Activated CD8-positive, alpha-beta T cell treated with anti-CD3 and anti-CD28 coated beads for 36 hours (primary cell): Measurements from ENCODE around the gene NUDT15. TPM values are rescaled to one million over a fixed set of nuclear protein-coding genes. Genes with fewer than 3 reads are reported as not detected.
"Not testable (repeated sequence)": the region's sequence is repeated elsewhere in the genome, so short reads cannot be mapped to it uniquely, and the experiment has no call there.

ENCODE experiments used
- ATAC-seq: fragments of 200-7000 bp; cut with Tn5 transposase; one replicate; pipeline ENCODE4 v1.10.0; 2021; ENCODE audit warnings: mild to moderate bottlenecking, moderate library complexity
- CTCF ChIA-PET: fragments of 350-600 bp; sonication (Branson Sonifier 250); formaldehyde crosslinking; loops from one replicate; lab custom pipeline; 2021; ENCODE audit warnings: antibody characterized with exemption; lab: Charles Lee
- POLR2A ChIA-PET: fragments of 350-600 bp; sonication (Branson Sonifier 250); formaldehyde crosslinking; loops from one replicate; lab custom pipeline; 2021; ENCODE audit warnings: antibody characterized with exemption; lab: Charles Lee
- DNase-seq: peaks from one replicate; pipeline ENCODE4 v3.0.0-alpha.2; 2020
- H3K27ac Mint-ChIP-seq: one replicate; pipeline ENCODE4 v1.8.0; 2021; ENCODE audit warnings: mild to moderate bottlenecking, mixed read lengths
- H3K27me3 Mint-ChIP-seq: one replicate; pipeline ENCODE4 v1.8.0; 2021; ENCODE audit warnings: mixed read lengths
- H3K36me3 Mint-ChIP-seq: one replicate; pipeline ENCODE4 v1.8.0; 2021; ENCODE audit warnings: low read depth, mixed read lengths
- H3K4me1 Mint-ChIP-seq: one replicate; pipeline ENCODE4 v1.8.0; 2021; ENCODE audit warnings: low read depth, mixed read lengths
- H3K4me3 Mint-ChIP-seq: one replicate; pipeline ENCODE4 v1.8.0; 2021; ENCODE audit warnings: mild to moderate bottlenecking, moderate library complexity, mixed read lengths
- H3K9me3 Mint-ChIP-seq: one replicate; pipeline ENCODE4 v1.8.0; 2021; ENCODE audit warnings: mixed read lengths
- CTCF ChIP-seq: fragments of 200-600 bp; IDR thresholded peaks from one replicate; pipeline ENCODE4 v1.8.0; 2022; ENCODE audit warnings: antibody characterized with exemption, mild to moderate bottlenecking
- intact Hi-C: fragments of 100-400 bp; cut with micrococcal nuclease; formaldehyde crosslinking; loops from one replicate; pipeline ENCODE4 v1.10.0; 2022
- total RNA-seq, 2 experiments: library from RNA; stranded (reverse); gene quantifications; one replicate each; pipeline ENCODE4 v1.2.3, GENCODE V29; 2021

NUDT15 gene
- total RNA-seq, 2 experiments from 2014 or later, result 22.8 to 23.5 TPM

- no peak for TF ChIP-seq CTCF
- no peak overlapping the region for H3K27ac Mint-ChIP-seq
- no peak for ATAC-seq
- POLR2A ChIA-PET, result no interaction called here
- DNase-seq, result no peak
- H3K9me3 Mint-ChIP-seq, result no peaks in the 10 kb centered on the region
- H3K4me1 Mint-ChIP-seq, result no peaks in the 10 kb centered on the region
- no peaks in the 10 kb centered on the region for H3K27me3 Mint-ChIP-seq
- CTCF ChIA-PET, result interaction anchor here (1.0 to 1.7 kb wide), 2 partner anchors 16 to 25 kb away, joined by 3 to 6 read pairs; partner anchors contain the start of gene NUDT15
- H3K36me3 Mint-ChIP-seq, result peaks cover 26% of the 10 kb centered on the region
- no peak overlapping the region for H3K4me3 Mint-ChIP-seq
- intact Hi-C loops, result no loop called here
These were observed 17.1 kb downstream of the NUDT15 start for GRCh38 chr13:48054601-48055000.

- TF ChIP-seq CTCF, result no peak
- H3K4me1 Mint-ChIP-seq, result no peaks in the 10 kb centered on the region
- DNase-seq (no peak), ATAC-seq (no peak)
- H3K36me3 Mint-ChIP-seq, result peaks cover 24% of the 10 kb centered on the region
- no peaks in the 10 kb centered on the region for H3K9me3 Mint-ChIP-seq
- no peaks in the 10 kb centered on the region for H3K27me3 Mint-ChIP-seq
- CTCF ChIA-PET, result interaction anchor here (1.7 kb wide), 1 partner anchor 17 kb away, joined by 6 read pairs; the partner anchor contains the start of gene NUDT15
- POLR2A ChIA-PET, result no interaction called here
- intact Hi-C loops, result no loop called here
- H3K27ac Mint-ChIP-seq, result peak overlapping the region; percentile 18
- no peak overlapping the region for H3K4me3 Mint-ChIP-seq
These were observed 18.2 kb downstream of the NUDT15 start for GRCh38 chr13:48055712-48056111.

- Mint-ChIP-seq H3K27ac (peak overlapping the region; percentile 59), H3K36me3 (peaks cover 12% of the 10 kb centered on the region)
- H3K4me1 Mint-ChIP-seq, DNase-seq, H3K9me3 Mint-ChIP-seq, H3K4me3 Mint-ChIP-seq, POLR2A ChIA-PET, CTCF ChIA-PET, intact Hi-C loops, H3K27me3 Mint-ChIP-seq, ATAC-seq: not testable (repeated sequence)
These were observed 21.0 kb downstream of the NUDT15 start for GRCh38 chr13:48058536-48058935.

- H3K27me3 Mint-ChIP-seq, DNase-seq, H3K4me1 Mint-ChIP-seq, H3K4me3 Mint-ChIP-seq, intact Hi-C loops, H3K9me3 Mint-ChIP-seq, ATAC-seq, CTCF ChIA-PET, POLR2A ChIA-PET: not testable (repeated sequence)
- Mint-ChIP-seq H3K36me3 (peaks cover 18% of the 10 kb centered on the region), H3K27ac (peak overlapping the region; percentile 43)
These were observed 22.4 kb downstream of the NUDT15 start for GRCh38 chr13:48059951-48060350.

DNA sequence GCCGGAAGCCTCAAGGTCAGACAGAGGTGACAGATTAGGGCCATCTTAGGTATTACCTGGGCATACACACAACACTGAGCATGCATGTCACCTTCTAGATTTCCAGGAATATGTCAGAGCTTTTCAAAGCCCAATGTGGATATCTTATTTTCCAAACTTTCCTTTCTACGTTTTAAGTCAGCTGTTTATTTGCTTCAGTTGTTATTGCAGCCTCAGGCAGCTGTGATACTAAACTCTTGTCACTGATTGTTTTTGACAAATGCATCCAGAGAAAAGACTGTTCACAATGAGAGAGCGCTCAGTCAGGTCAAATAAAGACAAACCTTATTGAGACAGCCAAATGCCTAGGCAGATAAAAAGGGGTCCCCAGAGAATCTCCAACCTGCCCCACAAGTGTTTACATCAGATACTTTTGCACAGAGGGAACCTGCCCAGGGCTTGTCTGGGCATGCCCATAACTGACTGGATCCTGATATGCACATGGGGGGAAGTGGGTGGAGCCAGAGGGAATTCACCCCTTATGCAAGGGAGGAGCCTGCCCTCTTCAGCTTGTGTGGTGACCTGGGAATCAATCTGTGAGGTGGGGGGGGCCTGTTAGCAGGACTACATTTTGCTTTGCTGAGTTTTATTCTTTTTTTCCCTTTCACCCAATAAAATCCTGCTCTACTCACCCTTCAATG, 28.9 kb downstream of the NUDT15 start:
- peaks cover 62% of the 10 kb centered on the region for H3K36me3 Mint-ChIP-seq
- no peak for TF ChIP-seq CTCF
- ChIA-PET POLR2A (interaction anchor here (1.4 kb wide), 1 partner anchor 28 kb away, joined by 6 read pairs; no protein-coding TSS in a partner anchor), CTCF (interaction anchor here (0.7 to 3.1 kb wide), 3 partner anchors 12 to 28 kb away, joined by 3 to 10 read pairs (median 5); partner anchors contain the start of gene NUDT15)
- DNase-seq (peak; percentile 78), ATAC-seq (peak; percentile 99)
- no peak overlapping the region for H3K4me3 Mint-ChIP-seq
- H3K9me3 Mint-ChIP-seq, result peaks cover 10% of the 10 kb centered on the region
- peak overlapping the region; percentile 71 for H3K27ac Mint-ChIP-seq
- intact Hi-C loops, result no loop called here
- no peaks in the 10 kb centered on the region for H3K27me3 Mint-ChIP-seq
- H3K4me1 Mint-ChIP-seq, result peaks cover 15% of the 10 kb centered on the region

DNA sequence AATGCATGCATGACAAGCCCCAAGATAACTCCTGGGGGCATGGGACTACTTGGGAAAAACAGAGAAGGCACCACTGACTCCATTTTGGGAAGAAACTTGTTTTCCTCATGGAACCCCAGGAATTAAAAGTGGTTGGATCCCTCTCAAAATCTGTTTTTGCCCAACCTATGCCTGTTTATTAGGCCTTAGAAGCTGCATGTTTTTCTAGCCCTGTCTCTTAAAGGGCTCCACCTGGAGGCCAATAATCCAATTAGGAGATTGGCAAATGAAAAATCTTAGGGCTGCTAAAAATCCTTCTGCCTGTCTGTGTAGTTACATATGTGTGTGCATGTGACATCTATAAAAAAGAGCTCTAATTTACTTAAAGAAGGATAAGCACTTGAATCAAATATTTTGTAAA, 30.5 kb downstream of the NUDT15 start:
- peaks cover 13% of the 10 kb centered on the region for H3K9me3 Mint-ChIP-seq
- intact Hi-C loops, result no loop called here
- DNase-seq (no peak), ATAC-seq (no peak)
- H3K4me3 Mint-ChIP-seq, result no peak overlapping the region
- H3K27ac Mint-ChIP-seq, result peak overlapping the region; percentile 46
- CTCF ChIA-PET, result interaction anchor here (1.5 to 3.1 kb wide), 2 partner anchors 10 to 20 kb away, joined by 3 to 10 read pairs; no protein-coding TSS in a partner anchor
- no peak for TF ChIP-seq CTCF
- POLR2A ChIA-PET, result no interaction called here
- peaks cover 15% of the 10 kb centered on the region for H3K4me1 Mint-ChIP-seq
- no peaks in the 10 kb centered on the region for H3K27me3 Mint-ChIP-seq
- peaks cover 76% of the 10 kb centered on the region for H3K36me3 Mint-ChIP-seq
